Right atrium auricular region (tissue), 2 donors: ENCODE results near the gene AKAP13. TPM values are rescaled to one million over a fixed set of nuclear protein-coding genes. Genes with fewer than 3 reads are reported as not detected.

ENCODE experiments used
- DNase-seq: peaks from one replicate; pipeline ENCODE4 v3.0.0-alpha.2; 2019; ENCODE audit warnings: low spot score
- H3K27ac ChIP-seq, 2 donors: fragments of 200-600 bp; sonication (generic); 1 replicate in 1 of 2; 2 replicates in 1 of 2; pipeline ENCODE4 v1.5.1; 2016 to 2019
- H3K27me3 ChIP-seq, 2 donors: fragments of 200-600 bp; sonication (generic); one replicate each; pipeline versions ENCODE4 v1.5.1 to v1.6.0; 2017 to 2019
- H3K36me3 ChIP-seq: fragments of 200-600 bp; sonication (generic); one replicate; pipeline ENCODE4 v1.5.1; 2016
- H3K4me1 ChIP-seq, 2 donors: fragments of 200-600 bp; sonication (generic); one replicate each; pipeline versions ENCODE4 v1.5.1 to v1.6.0; 2017 to 2019
- H3K4me3 ChIP-seq, 2 donors: fragments of 200-600 bp; sonication (generic); 1 replicate in 1 of 2; 2 replicates in 1 of 2; pipeline ENCODE4 v1.5.1; 2017 to 2019; ENCODE audit warnings: mild to moderate bottlenecking in 1 of 2, moderate library complexity in 1 of 2
- H3K9me3 ChIP-seq, 2 donors: fragments of 200-600 bp; sonication (generic); one replicate each; pipeline ENCODE4 v1.5.1; 2019
- total RNA-seq, 2 donors: library from RNA; depleted of rRNA; stranded (reverse); fragments of >200 nt; gene quantifications; one replicate each; pipeline ENCODE4 v1.1.0, GENCODE V29; 2016
- TF ChIP-seq, protein P1 (sequence below), 2 donors: fragments of 200-600 bp; sonication (generic); IDR thresholded peaks; one replicate each; pipeline ENCODE4 v1.5.1; 2019; ENCODE audit warnings: antibody characterized with exemption in 2 of 2

Gene AKAP13
- total RNA-seq, 2 donors from 2014 or later = 293 to 339 TPM

DNA sequence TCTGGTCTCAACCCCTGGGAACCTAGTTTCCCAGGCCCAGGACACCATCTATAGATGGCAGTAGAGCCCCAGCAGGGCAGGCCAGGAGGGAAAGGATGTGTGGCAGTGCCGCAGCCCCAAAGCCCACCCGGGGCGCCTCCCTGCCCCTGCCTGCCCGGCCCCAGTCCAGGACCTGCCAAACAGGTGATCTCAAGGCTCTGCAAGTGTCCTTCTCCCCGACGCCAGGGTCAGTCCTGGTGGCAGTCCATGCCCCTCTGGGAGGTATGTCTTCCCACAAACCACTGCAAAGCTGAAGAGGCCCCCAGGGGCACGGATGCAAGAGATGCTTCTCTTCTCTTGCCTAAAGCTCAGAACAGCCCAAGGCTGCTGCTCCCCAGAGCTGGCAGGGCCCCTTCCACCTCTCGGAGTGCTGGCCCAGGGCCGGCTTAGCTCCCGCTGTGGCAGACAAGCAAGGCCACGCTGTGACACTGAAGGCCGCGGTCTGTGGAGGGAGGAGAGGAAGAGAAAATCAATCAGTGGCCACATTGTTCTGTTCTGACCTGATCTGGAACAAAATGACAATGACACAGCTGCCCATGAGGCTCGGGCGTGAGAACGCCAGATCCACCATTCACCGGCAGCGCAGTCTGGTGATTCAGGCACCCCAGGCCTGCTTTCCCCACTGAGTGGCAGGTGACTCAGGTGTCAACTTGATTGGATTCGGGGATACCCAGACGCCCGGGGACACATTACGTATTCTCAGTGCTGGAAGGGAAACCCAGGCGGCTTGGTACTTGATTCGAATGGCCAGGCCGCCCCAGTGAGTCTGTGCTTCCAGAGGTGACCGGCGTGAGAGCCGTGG is 380.3 kb downstream of the AKAP13 start:
- TF ChIP-seq, protein P1, sequence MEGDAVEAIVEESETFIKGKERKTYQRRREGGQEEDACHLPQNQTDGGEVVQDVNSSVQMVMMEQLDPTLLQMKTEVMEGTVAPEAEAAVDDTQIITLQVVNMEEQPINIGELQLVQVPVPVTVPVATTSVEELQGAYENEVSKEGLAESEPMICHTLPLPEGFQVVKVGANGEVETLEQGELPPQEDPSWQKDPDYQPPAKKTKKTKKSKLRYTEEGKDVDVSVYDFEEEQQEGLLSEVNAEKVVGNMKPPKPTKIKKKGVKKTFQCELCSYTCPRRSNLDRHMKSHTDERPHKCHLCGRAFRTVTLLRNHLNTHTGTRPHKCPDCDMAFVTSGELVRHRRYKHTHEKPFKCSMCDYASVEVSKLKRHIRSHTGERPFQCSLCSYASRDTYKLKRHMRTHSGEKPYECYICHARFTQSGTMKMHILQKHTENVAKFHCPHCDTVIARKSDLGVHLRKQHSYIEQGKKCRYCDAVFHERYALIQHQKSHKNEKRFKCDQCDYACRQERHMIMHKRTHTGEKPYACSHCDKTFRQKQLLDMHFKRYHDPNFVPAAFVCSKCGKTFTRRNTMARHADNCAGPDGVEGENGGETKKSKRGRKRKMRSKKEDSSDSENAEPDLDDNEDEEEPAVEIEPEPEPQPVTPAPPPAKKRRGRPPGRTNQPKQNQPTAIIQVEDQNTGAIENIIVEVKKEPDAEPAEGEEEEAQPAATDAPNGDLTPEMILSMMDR (IDR thresholded peaks at IDR 0.05) = peak in 1 of 2 donors; percentile 45
- peaks cover 0 to 65% of the 10 kb centered on the region in 2 donors for H3K4me1 ChIP-seq

GRCh38 chr15:85761635-85762034 is 381.2 kb downstream of the AKAP13 start:
- no peaks in the 10 kb centered on the region for H3K9me3 ChIP-seq
- TF ChIP-seq, protein P1 (IDR thresholded peaks at IDR 0.05) = no peak
- no peak overlapping the region for H3K4me3 ChIP-seq
- DNase-seq = no peak
- H3K27ac ChIP-seq = no peak overlapping the region
- H3K27me3 ChIP-seq = no peaks in the 10 kb centered on the region
- H3K36me3 ChIP-seq = no peaks in the 10 kb centered on the region
- H3K4me1 ChIP-seq = peaks cover 0 to 62% of the 10 kb centered on the region in 2 donors

More for the DNA sequence above, 380.3 kb downstream of the AKAP13 start:
- no peaks in the 10 kb centered on the region for H3K9me3 ChIP-seq
- DNase-seq = no peak
- H3K36me3 ChIP-seq = no peaks in the 10 kb centered on the region
- no peak overlapping the region for H3K27ac ChIP-seq
- H3K27me3 ChIP-seq = no peaks in the 10 kb centered on the region
- no peak overlapping the region for H3K4me3 ChIP-seq

GRCh38 chr15:85762039-85762755 is 381.8 kb downstream of the AKAP13 start:
- TF ChIP-seq, protein P1 (IDR thresholded peaks at IDR 0.05) = no peak
- peaks cover 0 to 62% of the 10 kb centered on the region in 2 donors for H3K4me1 ChIP-seq
- H3K36me3 ChIP-seq = no peaks in the 10 kb centered on the region
- no peak for DNase-seq
- no peaks in the 10 kb centered on the region for H3K27me3 ChIP-seq
- peak overlapping the region; percentile 52 to 70 for H3K27ac ChIP-seq
- no peak overlapping the region for H3K4me3 ChIP-seq
- H3K9me3 ChIP-seq = no peaks in the 10 kb centered on the region

DNA sequence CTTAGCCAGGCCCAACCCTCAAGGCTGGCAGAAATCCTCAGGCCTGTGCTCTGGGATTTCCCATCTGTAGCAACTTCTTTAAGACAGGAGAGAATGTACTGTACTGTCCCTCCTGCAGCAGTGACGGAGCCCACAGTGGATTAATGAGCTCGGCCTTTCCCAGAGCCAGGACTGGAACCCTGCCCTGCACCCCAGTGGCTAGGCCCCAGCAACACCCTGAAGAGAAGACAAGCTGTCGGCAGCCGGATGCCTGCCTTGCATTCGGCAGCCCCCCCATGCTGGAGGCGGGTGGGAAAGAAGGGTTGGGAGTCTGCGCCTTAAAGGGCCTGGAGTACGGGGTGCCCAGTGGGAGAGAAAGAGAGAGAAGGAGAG is 382.3 kb downstream of the AKAP13 start:
- Histone ChIP-seq H3K4me1 (peaks cover 0 to 62% of the 10 kb centered on the region in 2 donors), H3K36me3 (no peaks in the 10 kb centered on the region), H3K9me3 (no peaks in the 10 kb centered on the region), H3K27ac (peak overlapping the region; percentile 52 to 70), H3K4me3 (no peak overlapping the region), H3K27me3 (no peaks in the 10 kb centered on the region)
- TF ChIP-seq, protein P1 (IDR thresholded peaks at IDR 0.05) = no peak
- DNase-seq = no peak

GRCh38 chr15:85763157-85763556 is 382.8 kb downstream of the AKAP13 start:
- peak overlapping the region; percentile 70 to 71 for H3K27ac ChIP-seq
- no peaks in the 10 kb centered on the region for H3K27me3 ChIP-seq
- H3K4me3 ChIP-seq = no peak overlapping the region
- DNase-seq = no peak
- TF ChIP-seq, protein P1 (IDR thresholded peaks at IDR 0.05) = no peak
- no peaks in the 10 kb centered on the region for H3K36me3 ChIP-seq
- no peaks in the 10 kb centered on the region for H3K9me3 ChIP-seq
- H3K4me1 ChIP-seq = peaks cover 0 to 58% of the 10 kb centered on the region in 2 donors
